ENCODE results near the gene NKX2-4. TPM values are rescaled to one million over a fixed set of nuclear protein-coding genes. Genes with fewer than 3 reads are reported as not detected.
A peak's percentile ranks its signal among the peaks of the same experiment; 100 is the strongest.

NKX2-4 gene
- total and polyA plus RNA-seq, 2 of the 13 experiments (the other 11 are each of a cell fraction or from before 2014, with no cell fraction given): not detected

- ChIA-PET CTCF (ENCODE audit: low intra/inter-chr PET ratio, low total read pairs) (no interaction called here), POLR2A (no interaction called here)
- DNase-seq (ENCODE audit: low spot score) (no peak), FAIRE-seq (no peak), ATAC-seq (no peak)
- TF ChIP-seq ARNTL (CRISPR knock-in tag; IDR thresholded peaks at IDR 0.05) (no peak), SMARCE1 (IDR thresholded peaks at IDR 0.05; ENCODE audit: borderline replicate concordance) (no peak), ATF2 (CRISPR knock-in tag; IDR thresholded peaks at IDR 0.05) (no peak), CHD4 (IDR thresholded peaks at IDR 0.05; ENCODE audit: borderline replicate concordance, low read length) (no peak), KAT2B (IDR thresholded peaks at IDR 0.05; ENCODE audit: borderline replicate concordance, low read depth, low read length) (peak; percentile 85; the same call in 1 of the 2 replicates), ZNF343 (CRISPR knock-in tag; IDR thresholded peaks at IDR 0.05) (no peak), PCBP2 (optimal IDR thresholded peaks at IDR 0.05; ENCODE audit: low read depth, low read length, poor library complexity, severe bottlenecking) (no peak), ONECUT2 (CRISPR knock-in tag; IDR thresholded peaks at IDR 0.05) (peak; percentile 64; the same call in 1 of the 2 replicates)
- TF ChIP-seq, protein P1, sequence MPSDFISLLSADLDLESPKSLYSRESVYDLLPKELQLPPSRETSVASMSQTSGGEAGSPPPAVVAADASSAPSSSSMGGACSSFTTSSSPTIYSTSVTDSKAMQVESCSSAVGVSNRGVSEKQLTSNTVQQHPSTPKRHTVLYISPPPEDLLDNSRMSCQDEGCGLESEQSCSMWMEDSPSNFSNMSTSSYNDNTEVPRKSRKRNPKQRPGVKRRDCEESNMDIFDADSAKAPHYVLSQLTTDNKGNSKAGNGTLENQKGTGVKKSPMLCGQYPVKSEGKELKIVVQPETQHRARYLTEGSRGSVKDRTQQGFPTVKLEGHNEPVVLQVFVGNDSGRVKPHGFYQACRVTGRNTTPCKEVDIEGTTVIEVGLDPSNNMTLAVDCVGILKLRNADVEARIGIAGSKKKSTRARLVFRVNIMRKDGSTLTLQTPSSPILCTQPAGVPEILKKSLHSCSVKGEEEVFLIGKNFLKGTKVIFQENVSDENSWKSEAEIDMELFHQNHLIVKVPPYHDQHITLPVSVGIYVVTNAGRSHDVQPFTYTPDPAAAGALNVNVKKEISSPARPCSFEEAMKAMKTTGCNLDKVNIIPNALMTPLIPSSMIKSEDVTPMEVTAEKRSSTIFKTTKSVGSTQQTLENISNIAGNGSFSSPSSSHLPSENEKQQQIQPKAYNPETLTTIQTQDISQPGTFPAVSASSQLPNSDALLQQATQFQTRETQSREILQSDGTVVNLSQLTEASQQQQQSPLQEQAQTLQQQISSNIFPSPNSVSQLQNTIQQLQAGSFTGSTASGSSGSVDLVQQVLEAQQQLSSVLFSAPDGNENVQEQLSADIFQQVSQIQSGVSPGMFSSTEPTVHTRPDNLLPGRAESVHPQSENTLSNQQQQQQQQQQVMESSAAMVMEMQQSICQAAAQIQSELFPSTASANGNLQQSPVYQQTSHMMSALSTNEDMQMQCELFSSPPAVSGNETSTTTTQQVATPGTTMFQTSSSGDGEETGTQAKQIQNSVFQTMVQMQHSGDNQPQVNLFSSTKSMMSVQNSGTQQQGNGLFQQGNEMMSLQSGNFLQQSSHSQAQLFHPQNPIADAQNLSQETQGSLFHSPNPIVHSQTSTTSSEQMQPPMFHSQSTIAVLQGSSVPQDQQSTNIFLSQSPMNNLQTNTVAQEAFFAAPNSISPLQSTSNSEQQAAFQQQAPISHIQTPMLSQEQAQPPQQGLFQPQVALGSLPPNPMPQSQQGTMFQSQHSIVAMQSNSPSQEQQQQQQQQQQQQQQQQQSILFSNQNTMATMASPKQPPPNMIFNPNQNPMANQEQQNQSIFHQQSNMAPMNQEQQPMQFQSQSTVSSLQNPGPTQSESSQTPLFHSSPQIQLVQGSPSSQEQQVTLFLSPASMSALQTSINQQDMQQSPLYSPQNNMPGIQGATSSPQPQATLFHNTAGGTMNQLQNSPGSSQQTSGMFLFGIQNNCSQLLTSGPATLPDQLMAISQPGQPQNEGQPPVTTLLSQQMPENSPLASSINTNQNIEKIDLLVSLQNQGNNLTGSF (CRISPR knock-in tag; IDR thresholded peaks at IDR 0.05): no peak
- TF ChIP-seq, protein P2, sequence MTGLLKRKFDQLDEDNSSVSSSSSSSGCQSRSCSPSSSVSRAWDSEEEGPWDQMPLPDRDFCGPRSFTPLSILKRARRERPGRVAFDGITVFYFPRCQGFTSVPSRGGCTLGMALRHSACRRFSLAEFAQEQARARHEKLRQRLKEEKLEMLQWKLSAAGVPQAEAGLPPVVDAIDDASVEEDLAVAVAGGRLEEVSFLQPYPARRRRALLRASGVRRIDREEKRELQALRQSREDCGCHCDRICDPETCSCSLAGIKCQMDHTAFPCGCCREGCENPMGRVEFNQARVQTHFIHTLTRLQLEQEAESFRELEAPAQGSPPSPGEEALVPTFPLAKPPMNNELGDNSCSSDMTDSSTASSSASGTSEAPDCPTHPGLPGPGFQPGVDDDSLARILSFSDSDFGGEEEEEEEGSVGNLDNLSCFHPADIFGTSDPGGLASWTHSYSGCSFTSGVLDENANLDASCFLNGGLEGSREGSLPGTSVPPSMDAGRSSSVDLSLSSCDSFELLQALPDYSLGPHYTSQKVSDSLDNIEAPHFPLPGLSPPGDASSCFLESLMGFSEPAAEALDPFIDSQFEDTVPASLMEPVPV (CRISPR knock-in tag; IDR thresholded peaks at IDR 0.05): no peak
- TF ChIP-seq, protein P3, sequence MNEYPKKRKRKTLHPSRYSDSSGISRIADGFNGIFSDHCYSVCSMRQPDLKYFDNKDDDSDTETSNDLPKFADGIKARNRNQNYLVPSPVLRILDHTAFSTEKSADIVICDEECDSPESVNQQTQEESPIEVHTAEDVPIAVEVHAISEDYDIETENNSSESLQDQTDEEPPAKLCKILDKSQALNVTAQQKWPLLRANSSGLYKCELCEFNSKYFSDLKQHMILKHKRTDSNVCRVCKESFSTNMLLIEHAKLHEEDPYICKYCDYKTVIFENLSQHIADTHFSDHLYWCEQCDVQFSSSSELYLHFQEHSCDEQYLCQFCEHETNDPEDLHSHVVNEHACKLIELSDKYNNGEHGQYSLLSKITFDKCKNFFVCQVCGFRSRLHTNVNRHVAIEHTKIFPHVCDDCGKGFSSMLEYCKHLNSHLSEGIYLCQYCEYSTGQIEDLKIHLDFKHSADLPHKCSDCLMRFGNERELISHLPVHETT (CRISPR knock-in tag; conservative IDR thresholded peaks at IDR 0.05): no peak
- in situ Hi-C loops (cut with HindIII; ENCODE audit: extremely low pct_ligation_motif_present, low pct_unique_long_range_greater_than_20kb) (no loop called here), intact Hi-C loops (cut with micrococcal nuclease; ENCODE audit: unreplicated experiment) (loop anchor here (5.0 kb wide), 1 partner anchor 147 kb away; no protein-coding TSS in a partner anchor)
- Histone ChIP-seq H3K9ac (ENCODE audit: insufficient read depth, low read depth, low read length) (no peak overlapping the region), H3K4me2 (ENCODE audit: low read depth, low read length) (no peak overlapping the region), H4K20me1 (ENCODE audit: insufficient read depth, low read length) (no peaks in the 10 kb centered on the region), H3K4me1 (ENCODE audit: insufficient read depth, low read length) (no peaks in the 10 kb centered on the region), H3K36me3 (replicated peaks in 1 of 2; ENCODE audit: control insufficient read depth in 1 of 2, insufficient read depth in 2 of 2, low read length in 2 of 2) (peaks cover 25 to 83% of the 10 kb centered on the region in 2 experiments), H3K79me2 (ENCODE audit: insufficient read depth, low read length) (no peaks in the 10 kb centered on the region), H3K9me3 (ENCODE audit: low read length) (no peaks in the 10 kb centered on the region), H3K27ac (ENCODE audit: extremely low read length, insufficient read depth, low read length) (no peak overlapping the region), H2AFZ (ENCODE audit: low read length) (no peak overlapping the region), H3K4me3 (replicated peaks in 1 of 3; ENCODE audit: insufficient read depth in 1 of 3, low read depth in 2 of 3, low read length in 3 of 3) (no peak overlapping the region), H3K27me3 (ENCODE audit: control insufficient read depth in 1 of 2, insufficient read depth in 2 of 2, low read length in 2 of 2) (no peaks in the 10 kb centered on the region)
- WGBS (ENCODE audit: low lambda C conversion rate): 94% methylated on average over 5 of the region's 5 CpGs
- BruUV-seq (replicated peaks): no TSS peak
Observed at GRCh38 chr20:21384308-21384892, 12.9 kb downstream of the NKX2-4 start.

All from HepG2 (cell line).